Measurements from ENCODE around the gene PATZ1. TPM values are rescaled to one million over a fixed set of nuclear protein-coding genes. Genes with fewer than 3 reads are reported as not detected.

PATZ1 gene
- total RNA-seq, 1 experiment from 2014 or later = 31.3 TPM

DNA sequence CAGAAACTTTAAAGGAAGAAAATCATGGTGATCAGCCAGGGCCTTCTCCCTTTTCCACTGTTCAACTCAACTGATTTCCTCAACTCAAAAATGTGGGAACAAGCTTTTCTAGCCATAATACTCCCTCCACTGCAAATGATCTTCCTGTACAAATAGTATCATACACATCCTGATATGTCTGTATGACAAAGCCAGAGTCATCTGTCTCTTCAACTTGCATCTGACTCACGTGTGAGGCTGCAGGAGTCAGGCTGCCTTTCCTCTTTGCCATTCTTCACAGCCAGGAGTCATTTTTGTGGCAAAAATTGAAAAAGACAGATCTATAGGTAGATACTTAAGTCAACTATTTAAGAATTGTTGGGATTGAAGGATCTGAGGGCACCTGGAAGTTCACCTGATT lies 13.3 kb downstream of the PATZ1 start:
- no peak overlapping the region for H2AFZ ChIP-seq (ENCODE audit: low read length)
- H3K9me3 ChIP-seq (ENCODE audit: low read length) = no peaks in the 10 kb centered on the region
- ChIA-PET CTCF (interaction anchor here (0.6 kb wide), 1 partner anchor 497 kb away, joined by 11 read pairs; no protein-coding TSS in a partner anchor), POLR2A (ENCODE audit: unreplicated experiment) (no interaction called here)
- no TSS peak for BruUV-seq (replicated peaks)
- no peaks in the 10 kb centered on the region for H3F3A ChIP-seq (ENCODE audit: low read length, unreplicated experiment)
- peaks cover 26% of the 10 kb centered on the region; the same call in 1 of the 2 replicates for H3K36me3 ChIP-seq (ENCODE audit: low read depth, low read length)
- DNase-seq (peak; percentile 30), ATAC-seq (no peak)
- no peaks in the 10 kb centered on the region for H4K20me1 ChIP-seq (ENCODE audit: low read length)
- no peaks in the 10 kb centered on the region for H3K79me2 ChIP-seq (ENCODE audit: low read length)
- no peak overlapping the region for H3K4me2 ChIP-seq (ENCODE audit: low read length)
- no peaks in the 10 kb centered on the region for H3K9me2 ChIP-seq (replicated peaks; ENCODE audit: low read length)
- intact Hi-C loops (cut with micrococcal nuclease) = no loop called here
- H3K9ac ChIP-seq (ENCODE audit: low read length) = no peak overlapping the region
- no peak for TF ChIP-seq EZH2phosphoT487 (IDR thresholded peaks at IDR 0.05; ENCODE audit: borderline replicate concordance, low read length)
- TF ChIP-seq EZH2 (IDR thresholded peaks at IDR 0.05; ENCODE audit: low read length, unreplicated experiment) = no peak
- no peak for TF ChIP-seq CTCF (conservative IDR thresholded peaks at IDR 0.05; ENCODE audit: low read depth, low read length)
- peaks cover 7% of the 10 kb centered on the region for H3K4me1 ChIP-seq (ENCODE audit: insufficient read depth, low read length)
- H3K27me3 ChIP-seq (ENCODE audit: low read length) = no peaks in the 10 kb centered on the region
- no peak overlapping the region for H3K27ac ChIP-seq (ENCODE audit: low read length)
- H3K4me3 ChIP-seq (ENCODE audit: low read length) = no peak overlapping the region

DNA sequence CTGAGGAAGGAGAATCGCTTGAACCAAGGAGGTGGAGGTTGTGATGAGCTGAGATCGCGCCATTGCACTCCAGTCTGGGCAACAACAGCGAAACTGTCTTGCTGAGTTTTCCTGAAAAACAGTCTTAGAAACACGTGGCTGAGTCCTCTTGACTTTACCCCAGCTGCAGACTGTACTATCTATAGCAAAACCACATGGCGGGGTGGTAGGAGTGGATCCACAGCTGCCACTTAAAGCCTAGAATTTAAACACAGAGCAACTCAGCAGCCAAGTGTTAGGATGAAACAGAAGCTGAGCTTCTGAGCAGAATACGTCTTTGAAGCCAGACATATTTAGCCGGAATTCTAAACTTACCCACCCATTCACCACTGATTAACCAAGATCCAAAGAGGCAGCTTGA lies 14.1 kb downstream of the PATZ1 start:
- H3K27ac ChIP-seq (ENCODE audit: low read length) = no peak overlapping the region
- POLR2A ChIA-PET (ENCODE audit: unreplicated experiment) = no interaction called here

More for the DNA sequence above, 14.1 kb downstream of the PATZ1 start:
- ATAC-seq = no peak
- intact Hi-C loops (cut with micrococcal nuclease) = no loop called here
- Histone ChIP-seq H4K20me1 (ENCODE audit: low read length) (no peaks in the 10 kb centered on the region), H3F3A (ENCODE audit: low read length, unreplicated experiment) (no peaks in the 10 kb centered on the region), H3K9me2 (replicated peaks; ENCODE audit: low read length) (no peaks in the 10 kb centered on the region), H3K4me1 (ENCODE audit: insufficient read depth, low read length) (peaks cover 2% of the 10 kb centered on the region), H3K27me3 (ENCODE audit: low read length) (no peaks in the 10 kb centered on the region), H3K4me2 (ENCODE audit: low read length) (no peak overlapping the region), H3K9ac (ENCODE audit: low read length) (no peak overlapping the region), H2AFZ (ENCODE audit: low read length) (no peak overlapping the region), H3K79me2 (ENCODE audit: low read length) (no peaks in the 10 kb centered on the region), H3K4me3 (ENCODE audit: low read length) (no peak overlapping the region), H3K9me3 (ENCODE audit: low read length) (no peaks in the 10 kb centered on the region), H3K36me3 (ENCODE audit: low read depth, low read length) (peaks cover 26% of the 10 kb centered on the region; the same call in 1 of the 2 replicates)
- CTCF ChIA-PET = interaction anchor here (0.6 kb wide), 1 partner anchor 237 kb away, joined by 4 read pairs; no protein-coding TSS in a partner anchor
- no TSS peak for BruUV-seq (replicated peaks)
- DNase-seq = no peak
- TF ChIP-seq EZH2 (IDR thresholded peaks at IDR 0.05; ENCODE audit: low read length, unreplicated experiment) (no peak), CTCF (conservative IDR thresholded peaks at IDR 0.05; ENCODE audit: low read depth, low read length) (no peak), EZH2phosphoT487 (IDR thresholded peaks at IDR 0.05; ENCODE audit: borderline replicate concordance, low read length) (no peak)

Data from PC-3 (cell line).